ENCODE results near the gene NFIX. TPM values are rescaled to one million over a fixed set of nuclear protein-coding genes. Genes with fewer than 3 reads are reported as not detected.

NFIX gene
- total and polyA plus RNA-seq, 9 of the 15 experiments (the other 6 are each of a cell fraction or from before 2014, with no cell fraction given): 0.28 to 26.8 (median 5.4) TPM

- TF ChIP-seq, protein P1, sequence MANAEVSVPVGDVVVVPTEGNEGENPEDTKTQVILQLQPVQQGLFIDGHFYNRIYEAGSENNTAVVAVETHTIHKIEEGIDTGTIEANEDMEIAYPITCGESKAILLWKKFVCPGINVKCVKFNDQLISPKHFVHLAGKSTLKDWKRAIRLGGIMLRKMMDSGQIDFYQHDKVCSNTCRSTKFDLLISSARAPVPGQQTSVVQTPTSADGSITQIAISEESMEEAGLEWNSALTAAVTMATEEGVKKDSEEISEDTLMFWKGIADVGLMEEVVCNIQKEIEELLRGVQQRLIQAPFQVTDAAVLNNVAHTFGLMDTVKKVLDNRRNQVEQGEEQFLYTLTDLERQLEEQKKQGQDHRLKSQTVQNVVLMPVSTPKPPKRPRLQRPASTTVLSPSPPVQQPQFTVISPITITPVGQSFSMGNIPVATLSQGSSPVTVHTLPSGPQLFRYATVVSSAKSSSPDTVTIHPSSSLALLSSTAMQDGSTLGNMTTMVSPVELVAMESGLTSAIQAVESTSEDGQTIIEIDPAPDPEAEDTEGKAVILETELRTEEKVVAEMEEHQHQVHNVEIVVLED (CRISPR knock-in tag; IDR thresholded peaks at IDR 0.05): no peak
- TF ChIP-seq, protein P2, sequence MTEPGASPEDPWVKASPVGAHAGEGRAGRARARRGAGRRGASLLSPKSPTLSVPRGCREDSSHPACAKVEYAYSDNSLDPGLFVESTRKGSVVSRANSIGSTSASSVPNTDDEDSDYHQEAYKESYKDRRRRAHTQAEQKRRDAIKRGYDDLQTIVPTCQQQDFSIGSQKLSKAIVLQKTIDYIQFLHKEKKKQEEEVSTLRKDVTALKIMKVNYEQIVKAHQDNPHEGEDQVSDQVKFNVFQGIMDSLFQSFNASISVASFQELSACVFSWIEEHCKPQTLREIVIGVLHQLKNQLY (CRISPR knock-in tag; conservative IDR thresholded peaks at IDR 0.05): no peak
- TF ChIP-seq BHLHE40 (IDR thresholded peaks at IDR 0.05; ENCODE audit: low read length) (no peak), ATF2 (CRISPR knock-in tag; IDR thresholded peaks at IDR 0.05) (no peak), BCLAF1 (IDR thresholded peaks at IDR 0.05; ENCODE audit: borderline replicate concordance in 1 of 2, control insufficient read depth in 1 of 2, low read depth in 2 of 2, low read length in 1 of 2) (no peak), SMARCB1 (IDR thresholded peaks at IDR 0.05; ENCODE audit: insufficient read length, low read depth) (no peak), NR2F6 (CRISPR knock-in tag; IDR thresholded peaks at IDR 0.05) (no peak), PTRF (tag; IDR thresholded peaks at IDR 0.05) (no peak), TRIM25 (IDR thresholded peaks at IDR 0.05; ENCODE audit: borderline replicate concordance) (no peak), NEUROD1 (IDR thresholded peaks at IDR 0.05; ENCODE audit: borderline replicate concordance, low read depth, low read length, partially characterized antibody) (peak; percentile 35), JUNB (CRISPR knock-in tag; conservative IDR thresholded peaks at IDR 0.05) (no peak), POLR3A (IDR thresholded peaks at IDR 0.05; ENCODE audit: borderline replicate concordance, extremely low read depth, insufficient read depth, insufficient read length) (no peak), USF2 (CRISPR knock-in tag; IDR thresholded peaks at IDR 0.05) (no peak), ELF2 (CRISPR knock-in tag; IDR thresholded peaks at IDR 0.05) (no peak), ZNF431 (CRISPR knock-in tag; IDR thresholded peaks at IDR 0.05) (0 out of 2 replicates have a peak, but pooled peaks have one; percentile 60), CREM (IDR thresholded peaks at IDR 0.05; ENCODE audit: low read depth) (peak; percentile 50)
These were observed 38.6 kb upstream of the NFIX start, which contains the start of gene GADD45GIP1 (continued) for GRCh38 chr19:12956446-12957388.
